Spinal cord (tissue), 10 donors: ENCODE measurements around the gene CTNNA3. TPM values are rescaled to one million over a fixed set of nuclear protein-coding genes. Genes with fewer than 3 reads are reported as not detected.
A peak's percentile ranks its signal among the peaks of the same experiment; 100 is the strongest.

ENCODE experiments used
- DNase-seq, 6 donors: peaks; one replicate each; pipeline versions ENCODE4 v3.0.0 to v3.0.0-alpha.2; 2013 to 2015; ENCODE audit warnings: low spot score in 6 of 6, low read depth in 4 of 6
- H3K27ac ChIP-seq: one replicate; pipeline ENCODE4 v1.5.1; 2013; ENCODE audit warnings: low read depth, low read length, control low read depth
- H3K27me3 ChIP-seq: one replicate; pipeline ENCODE4 v1.6.1; 2013; ENCODE audit warnings: low read length; ENCODE audit not compliant: control insufficient read depth, insufficient read depth
- H3K36me3 ChIP-seq: one replicate; pipeline ENCODE4 v1.6.1; 2013; ENCODE audit warnings: low read length; ENCODE audit not compliant: control insufficient read depth, insufficient read depth
- H3K4me1 ChIP-seq: one replicate; pipeline ENCODE4 v1.6.1; 2013; ENCODE audit warnings: low read length; ENCODE audit not compliant: control insufficient read depth, insufficient read depth
- H3K4me3 ChIP-seq: one replicate; pipeline ENCODE4 v1.5.1; 2013; ENCODE audit warnings: low read depth, low read length, control low read depth
- H3K9me3 ChIP-seq: one replicate; pipeline ENCODE4 v1.6.1; 2013; ENCODE audit warnings: low read length; ENCODE audit not compliant: control insufficient read depth, insufficient read depth
- WGBS: methylation state at CpG from one replicate; pipeline ENCODE4 v1.1.5; 2013; ENCODE audit warnings: missing lambda C conversion rate; ENCODE audit not compliant: insufficient coverage; 5-methylcytosine and 5-hydroxymethylcytosine counted together
- polyA plus RNA-seq, 2 donors: library from polyadenylated mRNA; unstranded; fragments of 120-200 nt; gene quantifications; one replicate each; pipeline ENCODE4 v1.2.1, GENCODE V29; 2013; ENCODE audit not compliant: insufficient read length in 2 of 2
- total RNA-seq, 2 donors: library from RNA; depleted of rRNA in 1 of 2; stranded (reverse); fragments of 120-200 nt in 1 of 2; fragments of >200 nt in 1 of 2; gene quantifications; one replicate each; pipeline versions ENCODE4 v1.2.3 to v1.2.4, GENCODE V29; 2013 to 2014
- donor health status: healthy.

The CTNNA3 gene
- total and polyA plus RNA-seq, 4 donors = 15.3 to 63.5 (median 41.0) TPM

DNA sequence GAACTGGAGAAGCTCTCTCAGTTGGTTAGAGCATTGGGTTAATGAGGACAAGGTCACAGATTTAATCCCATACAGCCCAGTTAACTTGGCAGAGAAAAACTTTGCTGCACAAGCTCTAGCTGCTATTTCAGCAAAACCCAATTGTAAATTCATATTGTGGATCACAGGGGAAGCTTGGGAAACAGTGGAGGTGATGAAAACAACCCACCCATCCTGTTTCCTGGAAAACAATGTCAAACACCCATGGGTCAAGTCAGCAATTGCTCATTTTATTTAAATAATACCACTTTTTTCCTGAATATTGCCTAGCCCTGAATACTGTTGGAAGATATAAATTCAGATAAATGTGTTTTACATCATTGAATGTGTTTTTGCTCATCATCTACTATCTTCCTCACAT is 1670.8 kb downstream of the CTNNA3 start:
- no peaks in the 10 kb centered on the region for H3K4me1 ChIP-seq
- no peaks in the 10 kb centered on the region for H3K36me3 ChIP-seq
- no peaks in the 10 kb centered on the region for H3K9me3 ChIP-seq
- no peak overlapping the region for H3K4me3 ChIP-seq
- no peak overlapping the region for H3K27ac ChIP-seq
- DNase-seq = no peak
- no peaks in the 10 kb centered on the region for H3K27me3 ChIP-seq

DNA sequence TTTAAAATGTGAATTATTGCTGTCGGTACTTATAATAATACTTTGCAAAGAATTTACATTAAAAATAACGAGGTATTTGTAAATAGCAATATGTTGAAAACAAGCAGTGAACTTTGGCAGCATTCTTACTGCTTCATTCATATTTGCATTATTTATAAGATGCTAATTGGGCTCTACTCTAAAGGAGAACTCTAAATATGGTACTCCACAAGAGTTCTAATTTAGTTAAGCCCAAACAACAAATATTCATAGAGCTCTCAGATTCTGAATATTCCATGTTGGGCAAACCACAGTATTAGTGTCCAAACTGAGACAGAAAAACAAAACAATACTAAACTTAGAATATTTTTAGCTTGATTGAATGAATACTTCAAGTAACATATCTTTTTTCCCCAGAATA is 1674.6 kb downstream of the CTNNA3 start:
- Histone ChIP-seq H3K36me3 (no peaks in the 10 kb centered on the region), H3K9me3 (no peaks in the 10 kb centered on the region), H3K4me3 (no peak overlapping the region), H3K4me1 (no peaks in the 10 kb centered on the region), H3K27me3 (no peaks in the 10 kb centered on the region), H3K27ac (no peak overlapping the region)
- no CpG with 5 or more reads among the region's 2 CpGs for WGBS
- DNase-seq = peak in 1 of 6 donors; percentile 2

DNA sequence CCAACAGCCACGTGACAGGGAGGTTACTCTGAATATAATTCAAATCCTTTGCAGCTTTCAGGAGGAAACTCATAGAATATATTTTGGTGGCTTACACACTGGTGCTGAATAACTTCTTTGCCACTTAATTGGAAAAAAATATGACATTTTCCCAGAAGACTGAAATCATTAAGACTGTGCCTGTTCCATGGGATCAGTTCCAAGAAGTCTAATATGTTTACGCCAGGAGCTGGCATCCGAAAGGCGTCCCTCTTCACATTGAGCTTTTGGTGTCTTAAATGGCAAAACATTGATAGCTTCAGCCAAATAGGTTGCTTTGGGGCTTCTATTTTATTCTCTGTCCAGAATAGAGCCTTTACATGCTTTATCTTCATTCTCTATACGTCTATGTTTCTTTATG is 1687.8 kb downstream of the CTNNA3 start:
- peak in 2 of 6 donors; percentile 3 to 68 for DNase-seq
- no CpG with 5 or more reads among the region's 5 CpGs for WGBS
- Histone ChIP-seq H3K4me1 (no peaks in the 10 kb centered on the region), H3K27ac (no peak overlapping the region), H3K9me3 (no peaks in the 10 kb centered on the region), H3K36me3 (no peaks in the 10 kb centered on the region), H3K27me3 (no peaks in the 10 kb centered on the region), H3K4me3 (no peak overlapping the region)

DNA sequence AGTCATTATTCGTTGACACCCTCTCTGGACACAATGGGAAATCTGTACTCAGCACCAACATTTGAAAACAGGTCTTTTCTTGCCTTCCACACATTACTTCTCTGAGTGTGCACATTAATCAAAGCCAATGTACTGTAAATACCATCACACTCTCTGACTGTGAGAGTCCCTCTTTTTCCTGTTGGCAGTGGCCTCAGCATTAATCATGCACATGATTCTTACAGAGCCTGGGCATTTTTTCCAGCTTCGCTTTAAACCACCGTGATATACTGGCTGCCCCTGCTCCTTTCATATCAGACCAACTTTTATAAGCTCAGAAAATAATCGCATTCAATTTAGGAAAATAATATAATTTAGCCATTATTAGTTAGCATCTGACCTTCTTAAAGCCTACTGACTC is 1689.6 kb downstream of the CTNNA3 start:
- Histone ChIP-seq H3K9me3 (no peaks in the 10 kb centered on the region), H3K27ac (no peak overlapping the region), H3K4me3 (no peak overlapping the region), H3K27me3 (no peaks in the 10 kb centered on the region), H3K4me1 (no peaks in the 10 kb centered on the region), H3K36me3 (no peaks in the 10 kb centered on the region)
- peak in 1 of 6 donors; percentile 28 for DNase-seq
- 68% methylated on average over 3 of the region's 4 CpGs for WGBS

DNA sequence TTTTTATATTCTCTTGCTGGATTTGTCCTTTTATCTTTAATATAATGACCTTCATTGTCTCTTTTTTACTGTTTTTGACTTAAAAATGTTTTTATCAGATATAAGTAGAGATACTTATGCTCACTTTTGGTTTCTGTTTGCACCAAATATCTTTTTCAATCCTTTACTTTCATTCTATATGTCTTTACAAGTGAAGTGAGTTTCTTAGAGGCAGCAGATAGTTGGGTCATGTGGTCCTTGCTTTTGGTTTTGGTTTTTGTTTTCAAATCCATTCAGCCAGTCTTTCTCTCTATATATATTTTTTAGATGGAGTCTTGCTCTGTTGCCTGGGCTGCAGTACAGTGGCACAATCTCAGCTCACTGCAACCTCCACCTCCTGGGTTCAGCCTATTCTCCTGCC is 1702.5 kb downstream of the CTNNA3 start:
- Histone ChIP-seq H3K4me3 (no peak overlapping the region), H3K27me3 (no peaks in the 10 kb centered on the region), H3K9me3 (peaks cover 4% of the 10 kb centered on the region), H3K4me1 (no peaks in the 10 kb centered on the region), H3K36me3 (no peaks in the 10 kb centered on the region), H3K27ac (no peak overlapping the region)
- no peak for DNase-seq

DNA sequence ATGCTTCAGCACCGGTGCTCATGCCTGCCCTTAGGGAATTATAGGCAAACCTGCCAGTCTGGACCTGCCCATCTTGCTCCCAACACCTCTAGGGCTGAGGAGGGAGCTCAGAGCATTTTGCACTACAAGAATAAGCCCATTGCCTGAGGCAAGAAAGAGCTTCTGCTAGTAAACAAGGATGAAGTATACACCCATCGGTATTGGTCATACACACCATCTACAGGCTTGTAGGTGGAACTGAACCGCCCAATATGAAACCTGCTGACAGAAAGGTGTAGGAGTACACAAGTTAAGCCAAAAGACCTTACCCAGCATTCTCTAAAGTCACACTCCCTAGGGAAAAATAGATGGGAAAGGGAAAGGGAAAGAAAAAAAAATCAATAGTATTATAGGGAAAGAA is 1727.1 kb downstream of the CTNNA3 start:
- H3K36me3 ChIP-seq = no peaks in the 10 kb centered on the region
- WGBS = 100% methylated on average over 1 of the region's 3 CpGs
- H3K9me3 ChIP-seq = no peaks in the 10 kb centered on the region

DNA sequence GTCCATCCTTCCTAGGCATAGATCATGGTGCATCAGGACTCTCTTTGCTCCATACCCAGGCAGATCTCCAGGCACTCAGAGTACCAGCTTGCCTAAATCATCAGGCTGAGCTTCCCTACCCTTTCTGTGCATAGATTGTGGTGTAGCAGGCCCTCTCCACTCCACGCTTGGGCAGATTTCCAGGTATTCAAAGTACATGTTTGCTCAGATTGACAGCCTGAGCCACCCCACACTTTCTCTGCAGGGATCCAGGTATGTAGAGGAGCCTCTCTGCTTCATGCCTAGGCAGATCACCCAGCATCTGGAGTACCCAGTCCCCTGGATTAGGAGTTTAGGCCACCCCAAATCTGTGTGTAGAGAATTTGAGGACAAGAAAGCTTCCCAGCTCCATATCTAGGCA is 1727.6 kb downstream of the CTNNA3 start:
- H3K27ac ChIP-seq = no peak overlapping the region
- no peaks in the 10 kb centered on the region for H3K4me1 ChIP-seq
- DNase-seq = no peak
- H3K4me3 ChIP-seq = no peak overlapping the region
- no peaks in the 10 kb centered on the region for H3K27me3 ChIP-seq
- no CpG with 5 or more reads among the region's 1 CpG for WGBS
- H3K9me3 ChIP-seq = no peaks in the 10 kb centered on the region
- H3K36me3 ChIP-seq = no peaks in the 10 kb centered on the region

More for the DNA sequence above, 1727.1 kb downstream of the CTNNA3 start:
- Histone ChIP-seq H3K27me3 (no peaks in the 10 kb centered on the region), H3K4me1 (no peaks in the 10 kb centered on the region), H3K4me3 (no peak overlapping the region), H3K27ac (no peak overlapping the region)
- no peak for DNase-seq

DNA sequence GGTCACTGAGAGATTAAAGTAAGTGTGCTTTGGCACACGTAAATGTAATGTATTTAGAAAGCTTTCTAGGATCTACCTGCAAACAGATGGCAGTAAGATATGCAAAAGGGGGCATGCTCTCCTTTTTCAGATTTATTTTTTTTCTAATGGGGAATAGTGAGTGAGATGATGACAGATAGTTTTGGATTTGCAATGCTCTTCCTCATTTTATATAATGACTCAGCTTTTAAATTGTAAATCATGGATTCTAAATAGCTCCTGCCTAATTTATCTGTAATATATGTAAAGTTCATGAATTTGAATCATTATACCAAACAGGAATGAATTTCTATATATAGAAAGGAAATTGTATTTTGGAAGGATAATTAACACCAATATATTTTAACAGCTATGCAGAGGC is 1731.8 kb downstream of the CTNNA3 start:
- no peak overlapping the region for H3K4me3 ChIP-seq
- H3K4me1 ChIP-seq = no peaks in the 10 kb centered on the region
- H3K27me3 ChIP-seq = no peaks in the 10 kb centered on the region
- H3K9me3 ChIP-seq = no peaks in the 10 kb centered on the region
- DNase-seq = no peak
- no peaks in the 10 kb centered on the region for H3K36me3 ChIP-seq
- no CpG with 5 or more reads among the region's 1 CpG for WGBS
- H3K27ac ChIP-seq = no peak overlapping the region

DNA sequence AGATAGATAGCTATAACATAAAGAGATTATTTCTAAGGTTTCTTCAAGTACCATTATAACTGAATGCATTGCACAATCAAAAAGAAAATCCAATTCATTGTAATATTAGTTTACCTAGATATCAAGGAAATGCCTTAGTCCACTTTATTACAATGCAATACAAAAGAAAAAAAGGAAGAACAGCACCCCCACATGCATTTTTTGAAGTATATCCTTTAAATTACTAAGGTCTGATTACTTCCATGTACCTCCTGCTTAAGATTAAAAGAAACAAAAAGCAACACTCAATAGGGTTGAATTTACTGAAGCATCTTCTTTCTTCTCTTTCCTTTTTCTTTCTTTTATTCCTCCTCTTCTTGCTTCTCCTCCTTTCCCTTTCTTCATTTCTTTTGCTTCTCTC is 1743.9 kb downstream of the CTNNA3 start:
- no peak for DNase-seq
- no peaks in the 10 kb centered on the region for H3K27me3 ChIP-seq
- no peaks in the 10 kb centered on the region for H3K4me1 ChIP-seq

DNA sequence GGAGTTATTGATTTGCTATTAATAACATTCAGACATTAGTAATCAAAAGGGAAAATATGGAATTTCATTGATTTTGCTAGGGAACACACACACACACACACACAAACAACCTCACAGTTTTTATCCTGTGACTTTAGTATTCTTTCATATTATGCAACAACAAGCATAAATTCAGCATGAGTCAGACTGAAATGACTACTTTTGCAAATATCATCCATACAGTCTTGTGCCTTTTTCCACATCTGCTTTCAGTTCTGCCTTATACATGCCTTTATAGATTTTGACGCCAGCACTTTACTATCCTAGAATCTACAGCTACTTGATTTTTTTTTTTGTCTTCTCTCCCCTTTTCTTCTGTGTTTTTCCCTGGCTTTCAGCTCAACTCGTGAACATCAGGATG is 1745.9 kb downstream of the CTNNA3 start:
- Histone ChIP-seq H3K27ac (no peak overlapping the region), H3K36me3 (no peaks in the 10 kb centered on the region), H3K4me1 (no peaks in the 10 kb centered on the region), H3K4me3 (no peak overlapping the region), H3K9me3 (no peaks in the 10 kb centered on the region), H3K27me3 (no peaks in the 10 kb centered on the region)
- WGBS = 88% methylated on average over 1 of the region's 2 CpGs
- DNase-seq = no peak

More for the DNA sequence above, 1743.9 kb downstream of the CTNNA3 start:
- no peak overlapping the region for H3K4me3 ChIP-seq
- H3K36me3 ChIP-seq = no peaks in the 10 kb centered on the region
- no peak overlapping the region for H3K27ac ChIP-seq
- no peaks in the 10 kb centered on the region for H3K9me3 ChIP-seq
